ENCODE data around the gene CAB39.
A peak's percentile ranks its signal among the peaks of the same experiment; 100 is the strongest.

CAB39 gene

GRCh38 chr2:230821261-230821990 is 108.8 kb downstream of the CAB39 start:
- TF ChIP-seq CTCF (IDR thresholded peaks at IDR 0.05; ENCODE audit: extremely low read depth, insufficient read depth, missing control alignments), result no peak
- DNase-seq (ENCODE audit: low spot score), result no peak
- in situ Hi-C loops (cut with MboI; ENCODE audit: low pct_unique_long_range_greater_than_20kb, low sequenced_read_pairs, unreplicated experiment), result loop anchor here (25.0 kb wide), 1 partner anchor 809 kb away; no protein-coding TSS in a partner anchor

- DNase-seq (ENCODE audit: low spot score), result no peak
- no peak for TF ChIP-seq CTCF (IDR thresholded peaks at IDR 0.05; ENCODE audit: extremely low read depth, insufficient read depth, missing control alignments)
- in situ Hi-C loops (cut with MboI; ENCODE audit: low pct_unique_long_range_greater_than_20kb, low sequenced_read_pairs, unreplicated experiment), result loop anchor here (25.0 kb wide), 1 partner anchor 810 kb away; no protein-coding TSS in a partner anchor
Measured at GRCh38 chr2:230821991-230822520, 109.4 kb downstream of the CAB39 start.

- TF ChIP-seq CTCF (IDR thresholded peaks at IDR 0.05; ENCODE audit: extremely low read depth, insufficient read depth, missing control alignments), result no peak
- no peak for DNase-seq (ENCODE audit: low spot score)
- in situ Hi-C loops (cut with MboI; ENCODE audit: low pct_unique_long_range_greater_than_20kb, low sequenced_read_pairs, unreplicated experiment), result loop anchor here (25.0 kb wide), 1 partner anchor 811 kb away; no protein-coding TSS in a partner anchor
Measured at GRCh38 chr2:230823264-230823964, 110.8 kb downstream of the CAB39 start.

GRCh38 chr2:230824406-230824978 is 111.8 kb downstream of the CAB39 start:
- in situ Hi-C loops (cut with MboI; ENCODE audit: low pct_unique_long_range_greater_than_20kb, low sequenced_read_pairs, unreplicated experiment), result loop anchor here (25.0 kb wide), 1 partner anchor 812 kb away; no protein-coding TSS in a partner anchor
- peak; percentile 80 for DNase-seq (ENCODE audit: low spot score)
- peak; percentile 59 for TF ChIP-seq CTCF (IDR thresholded peaks at IDR 0.05; ENCODE audit: extremely low read depth, insufficient read depth, missing control alignments)

- in situ Hi-C loops (cut with MboI; ENCODE audit: low pct_unique_long_range_greater_than_20kb, low sequenced_read_pairs, unreplicated experiment), result no loop called here
- no peak for DNase-seq (ENCODE audit: low spot score)
- no peak for TF ChIP-seq CTCF (IDR thresholded peaks at IDR 0.05; ENCODE audit: extremely low read depth, insufficient read depth, missing control alignments)
Measured at GRCh38 chr2:230825354-230825753, 112.7 kb downstream of the CAB39 start.

GRCh38 chr2:230827774-230828271 is 115.2 kb downstream of the CAB39 start:
- DNase-seq (ENCODE audit: low spot score), result peak; percentile 26
- TF ChIP-seq CTCF (IDR thresholded peaks at IDR 0.05; ENCODE audit: extremely low read depth, insufficient read depth, missing control alignments), result no peak
- in situ Hi-C loops (cut with MboI; ENCODE audit: low pct_unique_long_range_greater_than_20kb, low sequenced_read_pairs, unreplicated experiment), result no loop called here
